Ammon's horn (tissue), 1 donor: ENCODE results near the gene SLC22A31.
"Not testable (repeated sequence)": the region's sequence is repeated elsewhere in the genome, so short reads cannot be mapped to it uniquely, and the experiment has no call there.

Source experiments
- DNase-seq: peaks from one replicate; pipeline ENCODE4 v3.0.0-alpha.2; 2016; ENCODE audit warnings: low spot score

Gene SLC22A31

GRCh38 chr16:89178453-89179147, 21.7 kb downstream of the SLC22A31 start:
- no peak for DNase-seq

DNA sequence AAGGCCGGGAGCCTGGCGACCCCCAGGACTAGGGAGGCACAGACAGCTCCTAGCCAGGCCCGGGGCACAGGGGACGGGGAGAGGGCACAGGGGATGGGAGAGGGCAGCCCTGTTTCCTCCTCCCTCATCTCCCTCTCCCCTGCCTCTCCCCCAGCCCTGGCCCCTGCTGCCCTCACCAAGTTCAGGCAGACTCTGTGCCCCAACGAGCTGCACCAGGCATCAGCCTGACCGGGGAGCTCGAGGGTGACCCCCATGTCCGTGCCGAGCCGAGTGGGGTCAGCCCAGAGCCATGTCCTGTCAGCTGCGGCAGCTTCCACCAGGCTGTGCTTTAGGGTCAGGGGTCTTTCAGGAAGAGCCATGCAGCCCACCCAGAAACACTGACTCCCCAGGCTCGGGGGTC, 22.8 kb downstream of the SLC22A31 start:
- DNase-seq: no peak

DNA sequence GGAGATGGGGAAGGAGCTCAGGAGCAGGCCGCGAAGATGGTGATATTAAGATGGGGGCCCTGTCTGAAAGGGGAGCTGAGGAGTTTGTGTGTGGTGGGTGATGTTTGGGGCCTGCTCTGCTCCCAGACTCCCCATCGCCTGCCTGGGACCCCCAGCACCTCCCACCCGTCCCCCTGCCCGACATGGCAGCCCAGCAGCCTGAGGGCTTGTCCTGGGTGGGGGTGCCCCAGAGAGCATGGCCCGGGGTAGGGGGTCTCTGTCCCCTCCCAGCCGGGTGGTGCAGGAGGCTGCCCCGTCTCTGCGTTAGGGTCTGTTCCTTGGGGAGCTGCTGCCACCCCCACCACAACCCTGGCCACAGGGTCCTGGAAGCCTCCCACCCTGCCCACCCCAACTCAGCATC, 23.6 kb downstream of the SLC22A31 start:
- no peak for DNase-seq

GRCh38 chr16:89176147-89176690, 24.1 kb downstream of the SLC22A31 start:
- DNase-seq: no peak

- no peak for DNase-seq
Measured at GRCh38 chr16:89175280-89176146, 24.8 kb downstream of the SLC22A31 start.

DNA sequence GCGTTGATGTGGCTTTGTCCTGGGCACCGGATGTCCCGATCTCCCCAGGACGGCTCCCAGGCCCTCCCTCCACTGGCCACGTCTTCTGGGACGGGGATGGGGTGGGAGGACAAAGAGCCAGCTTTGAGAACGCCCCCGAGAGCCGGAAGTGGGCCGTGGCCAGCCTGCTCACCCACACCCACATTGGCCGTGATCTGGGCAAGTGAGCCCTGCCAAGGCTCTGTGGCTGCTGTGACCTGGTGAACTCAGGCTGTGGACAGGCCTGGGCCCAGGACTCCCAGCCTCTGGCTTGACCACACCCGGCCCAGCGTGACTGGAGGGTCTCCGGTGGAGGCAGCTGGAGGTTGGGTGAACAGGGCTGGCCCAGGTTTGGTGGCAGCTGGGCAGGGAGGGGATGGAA, 25.5 kb downstream of the SLC22A31 start:
- DNase-seq: no peak

- no peak for DNase-seq
Measured at GRCh38 chr16:89174055-89174827, 26.1 kb downstream of the SLC22A31 start.

GRCh38 chr16:89173174-89173921, 27.0 kb downstream of the SLC22A31 start:
- no peak for DNase-seq

- DNase-seq: no peak
Measured at GRCh38 chr16:89172528-89173173, 27.7 kb downstream of the SLC22A31 start.

DNA sequence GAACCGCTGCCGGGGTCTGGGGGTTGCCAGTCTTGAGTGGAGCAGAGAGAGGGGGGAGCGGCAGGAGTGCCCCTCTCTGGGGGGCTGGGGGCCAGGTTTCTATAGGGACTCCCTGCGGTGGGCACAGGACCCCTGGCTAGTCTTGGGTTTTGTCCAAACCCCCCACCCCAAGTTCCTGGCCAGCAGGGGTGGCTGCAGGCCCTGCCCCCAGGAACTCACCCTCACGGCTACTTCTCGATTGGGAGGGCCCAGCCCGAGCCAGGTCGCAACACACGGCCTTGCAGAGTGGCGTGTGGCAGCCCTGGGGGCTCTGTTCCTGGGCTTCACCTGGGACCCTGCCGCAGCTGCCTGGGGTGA, 28.2 kb downstream of the SLC22A31 start:
- DNase-seq: no peak

DNA sequence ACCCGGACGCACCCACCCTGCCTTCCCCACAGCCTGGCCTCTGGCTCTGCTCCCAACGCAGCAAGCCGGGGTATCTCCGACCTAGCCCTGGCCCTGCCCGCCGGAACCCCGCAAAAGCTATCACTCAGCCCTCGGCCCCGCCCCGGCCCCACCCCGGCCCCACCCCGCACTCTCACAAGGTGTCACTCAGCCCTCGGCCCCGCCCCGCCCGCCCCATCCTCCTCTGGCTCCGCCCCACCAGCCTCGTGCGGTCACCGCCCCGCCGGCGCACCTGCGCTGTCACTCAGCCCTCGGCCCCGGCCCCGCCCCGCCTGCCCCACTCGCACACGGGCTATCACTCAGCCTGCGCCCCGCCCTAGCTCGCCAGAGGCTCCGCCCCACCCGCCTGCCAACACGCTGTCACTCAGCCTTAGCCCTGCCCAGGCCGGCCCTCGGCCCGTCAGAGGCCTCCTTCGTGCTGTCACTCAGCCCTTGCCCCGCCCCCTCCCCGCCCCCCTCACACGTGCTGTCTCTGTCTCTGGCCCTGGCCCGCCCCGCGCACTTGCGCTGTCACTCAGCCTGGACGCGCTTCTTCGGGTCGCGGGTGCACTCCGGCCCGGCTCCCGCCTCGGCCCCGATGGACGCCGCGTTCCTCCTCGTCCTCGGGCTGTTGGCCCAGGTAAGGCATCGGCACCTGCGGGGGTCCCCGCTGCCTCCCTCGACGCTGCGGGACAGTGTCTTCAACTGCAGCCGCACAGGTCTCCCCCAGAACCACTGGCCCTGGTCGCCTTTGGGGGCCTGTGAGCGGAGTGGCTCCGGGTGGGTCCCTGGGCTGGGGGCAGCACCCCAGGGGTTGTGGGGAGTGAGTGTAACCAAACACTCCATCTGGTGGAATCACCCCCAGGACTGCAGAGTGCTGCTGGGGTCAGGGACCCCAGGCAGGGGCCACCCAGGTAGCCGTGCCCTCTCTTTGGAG, 28.8 kb downstream of the SLC22A31 start, which contains the start of gene CDH15:
TSS of gene CDH15 (plus strand) at position 533 of the 955 bp plus-strand sequence. CDS start at position 617, 84 bp downstream.
- DNase-seq: peak; percentile 91

DNA sequence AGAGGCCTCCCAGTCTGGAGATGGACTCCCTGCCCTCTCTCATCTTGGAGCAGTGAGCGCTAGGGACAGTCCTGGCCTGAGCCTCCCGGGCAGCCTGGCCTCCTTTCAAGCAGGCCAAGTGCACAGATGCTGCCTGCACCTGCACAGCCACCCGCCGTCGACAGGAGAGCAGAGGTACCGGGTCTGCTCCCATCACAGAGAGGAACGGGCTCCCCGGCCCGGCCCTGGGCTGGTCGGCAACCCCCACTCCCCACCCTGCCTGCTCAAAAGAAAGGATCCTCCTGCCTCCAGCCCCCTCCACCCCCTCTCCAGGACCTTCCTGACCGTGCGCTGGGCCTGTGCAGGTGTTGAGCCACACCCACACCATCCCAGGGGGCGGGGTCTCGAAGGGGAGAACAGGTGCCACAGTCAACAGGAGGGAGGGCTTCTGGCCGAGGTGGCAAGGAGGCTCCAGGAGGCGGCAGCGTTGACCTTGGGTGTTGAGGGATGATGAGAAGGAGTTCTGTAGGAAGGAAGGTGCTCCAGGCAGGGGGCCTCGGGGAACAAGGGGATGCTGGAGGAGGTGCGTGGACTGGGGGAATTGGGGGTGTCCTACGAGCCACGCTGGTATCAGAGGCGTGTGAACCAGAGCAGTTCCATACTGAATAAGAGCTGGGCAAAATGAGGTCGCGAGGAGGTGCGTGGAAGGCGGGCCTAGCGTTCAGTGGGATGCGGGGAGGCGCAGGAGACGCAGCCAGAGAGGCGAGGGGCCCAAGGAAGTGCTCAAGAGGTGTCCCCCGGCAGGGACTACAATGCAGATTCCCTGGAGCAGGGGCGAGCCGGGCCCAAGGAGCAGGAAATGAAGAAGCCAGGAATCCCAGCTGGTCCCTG, 29.8 kb downstream of the SLC22A31 start:
- DNase-seq: no peak

- no peak for DNase-seq
Measured at GRCh38 chr16:89169778-89170177, 30.6 kb downstream of the SLC22A31 start.

DNA sequence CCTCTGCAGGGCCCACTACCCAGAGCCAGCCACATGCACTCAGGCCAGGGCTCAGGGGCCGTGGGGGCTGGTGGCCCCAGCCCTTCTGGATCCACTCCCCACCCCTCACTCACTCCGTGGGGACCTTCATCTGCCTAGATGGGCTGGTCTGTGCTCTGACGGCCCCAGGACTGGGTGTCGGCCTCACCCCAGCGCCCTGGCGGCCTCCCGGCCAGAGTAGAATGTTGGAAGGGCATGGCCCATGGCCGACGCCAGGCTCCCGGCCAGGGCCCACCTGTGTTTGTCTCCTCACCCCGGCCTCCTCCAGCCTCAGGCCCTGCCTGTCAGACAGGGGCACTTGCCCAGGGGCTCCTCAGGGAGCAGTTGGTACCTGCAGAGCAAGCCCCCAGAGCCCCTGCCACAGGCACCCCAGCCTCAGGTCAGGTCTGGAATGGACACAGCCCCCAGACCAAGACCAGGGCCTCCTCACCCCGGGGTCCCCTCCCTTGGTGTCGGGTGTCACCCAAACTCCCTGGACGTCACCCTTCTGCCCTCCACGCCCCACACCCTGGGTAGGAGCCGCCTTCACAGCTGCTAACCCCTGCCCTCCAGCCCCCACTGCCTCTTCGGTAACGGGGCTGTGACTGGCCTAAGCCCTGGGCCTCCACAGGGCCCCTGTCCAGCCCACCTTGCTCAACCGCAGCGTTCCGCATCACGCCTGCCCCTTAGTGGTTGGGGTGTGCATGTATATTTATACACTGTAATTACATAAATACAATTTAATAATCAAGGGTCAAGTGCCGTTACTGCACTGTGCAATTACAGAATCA, 31.8 kb downstream of the SLC22A31 start:
- no peak for DNase-seq

DNA sequence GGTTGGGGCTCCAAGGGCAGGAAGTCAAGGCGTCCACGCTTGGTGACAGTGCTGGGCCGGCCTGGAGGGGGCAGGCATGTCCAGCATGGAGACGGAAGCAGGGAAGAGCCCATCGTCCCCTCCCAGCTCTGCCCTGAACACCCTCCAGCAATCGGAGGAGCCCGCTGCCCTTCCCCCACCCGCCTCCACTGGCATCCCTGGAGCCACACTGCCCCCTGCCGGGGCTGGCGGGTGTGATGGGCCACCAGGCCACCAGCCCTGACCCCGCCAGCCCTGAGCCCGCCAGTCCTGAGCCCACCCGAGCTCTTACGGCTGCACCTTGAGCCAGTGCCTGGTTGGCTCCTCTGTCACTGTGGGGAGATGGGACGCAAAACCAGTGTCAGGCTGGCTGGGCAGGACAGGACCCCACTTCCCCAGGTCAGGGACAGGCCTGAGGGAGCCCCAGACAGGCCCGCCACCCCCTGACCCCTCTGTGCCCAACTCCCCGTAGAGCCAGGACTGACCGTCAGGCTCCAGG, 32.9 kb downstream of the SLC22A31 start:
- peak; percentile 74 for DNase-seq

- DNase-seq: no peak
Measured at GRCh38 chr16:89166696-89167424, 33.5 kb downstream of the SLC22A31 start.

GRCh38 chr16:89165681-89165979, 34.7 kb downstream of the SLC22A31 start:
- not testable (repeated sequence) for DNase-seq
